DOHH2 (cell line): ENCODE results near the gene P2RY14.
A peak's percentile ranks its signal among the peaks of the same experiment; 100 is the strongest.

Experiments used
- H3F3A ChIP-seq: fragments of 200-600 bp; sonication (generic), shearing (Covaris generic); 2 replicates; pipeline ENCODE4 v1.6.0; 2016; ENCODE audit warnings: antibody characterized with exemption, mild to moderate bottlenecking; ENCODE audit not compliant: control insufficient read depth, insufficient read depth
- H3K27ac ChIP-seq: fragments of 200-600 bp; sonication (generic); 2 replicates; pipeline ENCODE4 v1.5.1; 2014; ENCODE audit warnings: low read depth, mild to moderate bottlenecking, low read length, moderate library complexity
- H3K27me3 ChIP-seq: fragments of 200-600 bp; sonication (generic); 2 replicates; pipeline ENCODE4 v1.6.1; 2014; ENCODE audit warnings: mild to moderate bottlenecking, low read length, mixed read lengths; ENCODE audit not compliant: control insufficient read depth
- H3K36me3 ChIP-seq: fragments of 200-600 bp; sonication (generic); 2 replicates; pipeline ENCODE4 v1.6.1; 2014; ENCODE audit warnings: mild to moderate bottlenecking, low read length, moderate library complexity, mixed read lengths; ENCODE audit not compliant: control insufficient read depth
- H3K4me1 ChIP-seq: fragments of 200-600 bp; sonication (generic); 2 replicates; pipeline ENCODE4 v1.6.1; 2014; ENCODE audit warnings: mild to moderate bottlenecking, low read length, mixed read lengths; ENCODE audit not compliant: control insufficient read depth
- H3K4me2 ChIP-seq: fragments of 200-600 bp; sonication (generic); 2 replicates; pipeline ENCODE4 v1.6.0; 2014; ENCODE audit warnings: mild to moderate bottlenecking, low read length, moderate library complexity
- H3K4me3 ChIP-seq: fragments of 200-600 bp; sonication (generic); 2 replicates; pipeline ENCODE4 v1.5.1; 2014; ENCODE audit warnings: mild to moderate bottlenecking, low read length, mixed read lengths
- H3K79me2 ChIP-seq: fragments of 200-600 bp; sonication (generic); 2 replicates; pipeline ENCODE4 v1.6.1; 2014; ENCODE audit warnings: mild to moderate bottlenecking, low read length, mixed read lengths; ENCODE audit not compliant: control insufficient read depth
- H3K9me2 ChIP-seq: fragments of 200-600 bp; sonication (generic); replicated peaks from 2 replicates; pipeline ENCODE4 v1.6.1; 2014; ENCODE audit warnings: mild to moderate bottlenecking, low read length, mixed read lengths; ENCODE audit not compliant: control insufficient read depth
- H3K9me3 ChIP-seq: fragments of 200-600 bp; sonication (generic); 2 replicates; pipeline ENCODE4 v1.6.1; 2014; ENCODE audit warnings: antibody characterized with exemption, low read length, mixed read lengths; ENCODE audit not compliant: control insufficient read depth, insufficient read depth
- H4K20me1 ChIP-seq: fragments of 200-600 bp; sonication (generic); 2 replicates; pipeline ENCODE4 v1.6.0; 2014; ENCODE audit warnings: low read depth, mild to moderate bottlenecking, antibody characterized with exemption, low read length, moderate library complexity; ENCODE audit not compliant: control insufficient read depth, insufficient read depth
- CTCF ChIP-seq: fragments of 200-600 bp; sonication (generic); IDR thresholded peaks from one replicate; pipeline ENCODE4 v1.5.1; 2014; ENCODE audit warnings: antibody characterized with exemption, mild to moderate bottlenecking, low read depth, low read length; ENCODE audit not compliant: poor library complexity, severe bottlenecking
- EZH2phosphoT487 ChIP-seq: fragments of 200-600 bp; sonication (generic); IDR thresholded peaks from 2 replicates; pipeline ENCODE4 v1.6.1; 2017; ENCODE audit warnings: borderline replicate concordance, mild to moderate bottlenecking, antibody characterized with exemption, low read length, moderate library complexity, mixed read lengths

The P2RY14 gene

GRCh38 chr3:151268267-151269235 lies 9.8 kb downstream of the P2RY14 start:
- no peaks in the 10 kb centered on the region for H3K9me3 ChIP-seq
- H4K20me1 ChIP-seq, result no peaks in the 10 kb centered on the region
- no peaks in the 10 kb centered on the region for H3F3A ChIP-seq
- H3K27ac ChIP-seq, result no peak overlapping the region
- H3K4me1 ChIP-seq, result peaks cover 29% of the 10 kb centered on the region
- H3K9me2 ChIP-seq, result no peaks in the 10 kb centered on the region
- TF ChIP-seq CTCF (no peak), EZH2phosphoT487 (no peak)
- H3K4me2 ChIP-seq, result no peak overlapping the region
- no peaks in the 10 kb centered on the region for H3K27me3 ChIP-seq
- no peak overlapping the region for H3K4me3 ChIP-seq
- no peaks in the 10 kb centered on the region for H3K79me2 ChIP-seq
- H3K36me3 ChIP-seq, result no peaks in the 10 kb centered on the region

- no peak overlapping the region for H3K4me2 ChIP-seq
- peaks cover 29% of the 10 kb centered on the region for H3K4me1 ChIP-seq
- H3K27me3 ChIP-seq, result no peaks in the 10 kb centered on the region
- no peak overlapping the region for H3K4me3 ChIP-seq
- no peaks in the 10 kb centered on the region for H3K9me2 ChIP-seq
- H3K79me2 ChIP-seq, result no peaks in the 10 kb centered on the region
- H3F3A ChIP-seq, result no peaks in the 10 kb centered on the region
- no peaks in the 10 kb centered on the region for H4K20me1 ChIP-seq
- no peaks in the 10 kb centered on the region for H3K9me3 ChIP-seq
- no peak overlapping the region for H3K27ac ChIP-seq
- H3K36me3 ChIP-seq, result no peaks in the 10 kb centered on the region
- TF ChIP-seq EZH2phosphoT487 (no peak), CTCF (no peak)
Observed at GRCh38 chr3:151267066-151267465, 11.3 kb downstream of the P2RY14 start.

- peaks cover 29% of the 10 kb centered on the region for H3K4me1 ChIP-seq
- H3K4me3 ChIP-seq, result peak overlapping the region; percentile 27; the same call in 1 of the 2 replicates
- peak overlapping the region; percentile 56 for H3K4me2 ChIP-seq
- no peak overlapping the region for H3K27ac ChIP-seq
- no peaks in the 10 kb centered on the region for H3K79me2 ChIP-seq
- H3K9me2 ChIP-seq, result no peaks in the 10 kb centered on the region
- no peaks in the 10 kb centered on the region for H3K27me3 ChIP-seq
- TF ChIP-seq CTCF (no peak), EZH2phosphoT487 (no peak)
- no peaks in the 10 kb centered on the region for H3K9me3 ChIP-seq
- no peaks in the 10 kb centered on the region for H3K36me3 ChIP-seq
- H4K20me1 ChIP-seq, result no peaks in the 10 kb centered on the region
- no peaks in the 10 kb centered on the region for H3F3A ChIP-seq
Observed at GRCh38 chr3:151265866-151266265, 12.5 kb downstream of the P2RY14 start.
